ENCODE measurements around the gene KIF3A. TPM values are rescaled to one million over a fixed set of nuclear protein-coding genes. Genes with fewer than 3 reads are reported as not detected.

KIF3A gene
- total RNA-seq, 1 experiment from 2014 or later, result 12.7 TPM

DNA sequence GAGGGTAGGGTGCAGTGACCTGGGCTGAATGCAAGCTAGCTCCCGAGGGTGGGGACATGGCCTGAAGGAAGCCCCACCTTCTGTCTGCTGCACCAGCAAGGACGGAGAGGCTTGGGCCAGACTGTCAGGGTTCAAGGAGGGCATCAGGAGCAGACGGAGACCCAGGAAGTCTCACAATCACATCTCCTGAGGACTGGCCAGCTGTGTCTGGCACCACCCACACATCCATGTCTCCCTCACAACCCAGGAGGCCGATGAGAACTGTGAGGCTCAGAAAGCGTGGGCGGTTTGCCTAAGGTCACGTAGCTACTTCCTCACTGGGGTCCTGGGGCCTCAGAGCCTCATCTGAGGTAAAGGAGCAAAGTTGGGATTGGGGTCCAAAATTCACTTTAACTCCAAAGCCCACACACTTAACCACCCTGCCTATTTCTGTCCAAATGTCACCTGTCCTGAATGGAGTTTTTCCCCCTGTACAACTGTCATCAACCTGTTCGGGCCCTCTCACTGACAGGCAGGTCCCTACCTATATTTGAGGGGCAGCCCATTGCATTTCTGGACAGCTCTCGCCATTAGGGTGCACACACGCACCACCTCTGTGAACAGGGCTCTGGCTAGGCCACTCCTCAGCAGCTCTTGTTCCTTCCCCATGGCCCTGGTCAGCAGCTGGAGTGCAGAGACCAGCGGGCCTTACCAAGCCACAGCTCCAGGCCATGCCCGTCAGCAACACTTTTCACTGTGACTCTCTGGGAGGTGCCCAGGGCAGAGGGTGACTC is 75.9 kb downstream of the KIF3A start:
- Histone ChIP-seq H3K4me2 (ENCODE audit: low read length) (no peak overlapping the region), H3K36me3 (ENCODE audit: control insufficient read depth in 1 of 2, insufficient read depth in 2 of 2, low read length in 2 of 2) (no peaks in the 10 kb centered on the region), H3K27me3 (ENCODE audit: insufficient read depth, low read length) (no peaks in the 10 kb centered on the region), H3K9ac (ENCODE audit: low read length) (no peak overlapping the region), H3K4me3 (replicated peaks in 1 of 2; ENCODE audit: low read depth in 1 of 2, low read length in 2 of 2) (no peak overlapping the region), H3K9me2 (ENCODE audit: insufficient read depth) (no peaks in the 10 kb centered on the region), H3K4me1 (ENCODE audit: control insufficient read depth in 1 of 2, insufficient read depth in 2 of 2, low read length in 2 of 2) (peaks cover 0 to under 1% of the 10 kb centered on the region in 2 experiments; a peak in 1 of 4 replicates), H3K79me2 (ENCODE audit: insufficient read depth, low read length) (no peaks in the 10 kb centered on the region), H2AFZ (ENCODE audit: low read depth, low read length, poor library complexity, severe bottlenecking) (no peak overlapping the region), H3K27ac (ENCODE audit: low read depth, low read length) (no peak overlapping the region), H4K20me1 (ENCODE audit: insufficient read depth) (no peaks in the 10 kb centered on the region), H3K9me3 (ENCODE audit: control insufficient read depth in 1 of 2, insufficient read depth in 1 of 2, low read depth in 1 of 2, low read length in 2 of 2) (no peaks in the 10 kb centered on the region)
- BruUV-seq (replicated peaks), result no TSS peak
- intact Hi-C loops (cut with micrococcal nuclease), result no loop called here
- TF ChIP-seq ELF1 (IDR thresholded peaks at IDR 0.05; ENCODE audit: borderline replicate concordance, low read depth) (no peak), SP1 (IDR thresholded peaks at IDR 0.05; ENCODE audit: low read depth) (no peak), RAD21 (IDR thresholded peaks at IDR 0.05; ENCODE audit: low read depth) (peak; percentile 31; the same call in 1 of the 2 replicates), POLR2A (IDR thresholded peaks at IDR 0.05; ENCODE audit: borderline replicate concordance, extremely low read depth, insufficient read depth, insufficient read length) (no peak), ZNF274 (IDR thresholded peaks at IDR 0.05; ENCODE audit: low read depth, low read length) (no peak)
- TF ChIP-seq, protein P1, sequence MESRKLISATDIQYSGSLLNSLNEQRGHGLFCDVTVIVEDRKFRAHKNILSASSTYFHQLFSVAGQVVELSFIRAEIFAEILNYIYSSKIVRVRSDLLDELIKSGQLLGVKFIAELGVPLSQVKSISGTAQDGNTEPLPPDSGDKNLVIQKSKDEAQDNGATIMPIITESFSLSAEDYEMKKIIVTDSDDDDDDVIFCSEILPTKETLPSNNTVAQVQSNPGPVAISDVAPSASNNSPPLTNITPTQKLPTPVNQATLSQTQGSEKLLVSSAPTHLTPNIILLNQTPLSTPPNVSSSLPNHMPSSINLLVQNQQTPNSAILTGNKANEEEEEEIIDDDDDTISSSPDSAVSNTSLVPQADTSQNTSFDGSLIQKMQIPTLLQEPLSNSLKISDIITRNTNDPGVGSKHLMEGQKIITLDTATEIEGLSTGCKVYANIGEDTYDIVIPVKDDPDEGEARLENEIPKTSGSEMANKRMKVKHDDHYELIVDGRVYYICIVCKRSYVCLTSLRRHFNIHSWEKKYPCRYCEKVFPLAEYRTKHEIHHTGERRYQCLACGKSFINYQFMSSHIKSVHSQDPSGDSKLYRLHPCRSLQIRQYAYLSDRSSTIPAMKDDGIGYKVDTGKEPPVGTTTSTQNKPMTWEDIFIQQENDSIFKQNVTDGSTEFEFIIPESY (IDR thresholded peaks at IDR 0.05; ENCODE audit: extremely low read depth, insufficient replicate concordance, low read length), result no peak
- ChIA-PET RAD21 (ENCODE audit: low non-redundant PET in 1 of 2, low total read pairs in 2 of 2, uncharacterized antibody in 2 of 2, unreplicated experiment in 2 of 2) (interaction anchor here in 1 of 2 experiments (0.6 kb wide), 1 partner anchor 130 kb away, joined by 3 read pairs; no protein-coding TSS in a partner anchor), POLR2A (no interaction called here), CTCF (interaction anchor here (1.3 kb wide), 1 partner anchor 158 kb away, joined by 5 read pairs; no protein-coding TSS in a partner anchor)
- ATAC-seq (peak; percentile 24; the same call in 1 of the 2 replicates), DNase-seq (ENCODE audit: low read depth, low spot score) (no peak)
